IMR-90 (cell line): Measurements from ENCODE around the gene ZBTB45. TPM values are rescaled to one million over a fixed set of nuclear protein-coding genes. Genes with fewer than 3 reads are reported as not detected.

Experiments used
- ATAC-seq: fragments of 200-7000 bp; cut with Tn5 transposase; 2 replicates; pipeline ENCODE4 v1.9.1; 2020; ENCODE audit warnings: low read depth, mild to moderate bottlenecking, moderate library complexity
- BruUV-seq: library from RNA; stranded (reverse); fragments of 400-500 nt; replicated peaks from 2 replicates; lab custom pipeline; 2021; lab: Mats Ljungman, UMichigan
- CTCF ChIA-PET: fragments of 300-600 bp; formaldehyde crosslinking; extraction: SDS; loops from one replicate; lab custom pipeline; 2021; ENCODE audit warnings: antibody characterized with exemption; lab: Yijun Ruan, JAX
- POLR2A ChIA-PET: fragments of 300-600 bp; sonication (Branson Sonifier 250); formaldehyde crosslinking; loops from one replicate; lab custom pipeline; 2022; ENCODE audit warnings: antibody characterized with exemption; ENCODE audit not compliant: unreplicated experiment; lab: Charles Lee
- DNase-seq: peaks from one replicate; pipeline ENCODE4 v3.0.0; 2013
- H2AFZ ChIP-seq: replicated peaks from 2 replicates; pipeline ENCODE3; 2013; ENCODE audit warnings: low read length, mild to moderate bottlenecking; ENCODE audit not compliant: poor library complexity
- H2AK5ac ChIP-seq: 2 replicates; pipeline ENCODE4 v1.6.1; 2013; ENCODE audit warnings: low read depth, low read length, inconsistent platforms
- H2AK9ac ChIP-seq: replicated peaks from 2 replicates; pipeline ENCODE3; 2013; ENCODE audit warnings: mild to moderate bottlenecking, low read depth, low read length, moderate library complexity; ENCODE audit not compliant: poor library complexity
- H2BK120ac ChIP-seq: 2 replicates; pipeline ENCODE4 v1.6.1; 2013; ENCODE audit warnings: low read depth, low read length, inconsistent platforms
- H2BK15ac ChIP-seq: 3 replicates; pipeline ENCODE4 v1.6.1; 2013; ENCODE audit warnings: low read depth, low read length, inconsistent platforms
- H2BK20ac ChIP-seq: 2 replicates; pipeline ENCODE4 v1.6.1; 2013; ENCODE audit warnings: low read depth, mild to moderate bottlenecking, inconsistent platforms, low read length, moderate library complexity
- H2BK5ac ChIP-seq: 2 replicates; pipeline ENCODE4 v1.6.1; 2013; ENCODE audit warnings: mild to moderate bottlenecking, low read depth, low read length, inconsistent platforms; ENCODE audit not compliant: poor library complexity, severe bottlenecking
- H3K14ac ChIP-seq: replicated peaks from 2 replicates; pipeline ENCODE4 v1.6.1; 2013; ENCODE audit warnings: low read depth, low read length, inconsistent platforms
- H3K18ac ChIP-seq: 2 replicates; pipeline ENCODE4 v1.6.1; 2013; ENCODE audit warnings: low read depth, low read length, control low read depth
- H3K23ac ChIP-seq: 2 replicates; pipeline ENCODE4 v1.6.1; 2013; ENCODE audit warnings: low read depth, low read length, inconsistent platforms
- H3K27ac ChIP-seq: 2 replicates; pipeline ENCODE4 v1.5.1; 2013; ENCODE audit warnings: mild to moderate bottlenecking, control low read depth, low read length; ENCODE audit not compliant: insufficient read depth
- H3K27me3 ChIP-seq: 2 replicates; pipeline ENCODE4 v1.6.1; 2013; ENCODE audit warnings: low read length; ENCODE audit not compliant: control insufficient read depth, insufficient read depth
- H3K36me3 ChIP-seq: 2 replicates; pipeline ENCODE4 v1.6.1; 2013; ENCODE audit warnings: low read length, mixed read lengths; ENCODE audit not compliant: control insufficient read depth, insufficient read depth
- H3K4ac ChIP-seq: 2 replicates; pipeline ENCODE4 v1.6.1; 2013; ENCODE audit warnings: low read depth, low read length, inconsistent platforms
- H3K4me1 ChIP-seq: 2 replicates; pipeline ENCODE4 v1.6.1; 2013; ENCODE audit warnings: low read length, mixed read lengths; ENCODE audit not compliant: control insufficient read depth, insufficient read depth
- H3K4me2 ChIP-seq: 2 replicates; pipeline ENCODE4 v1.6.1; 2013; ENCODE audit warnings: low read depth, mild to moderate bottlenecking, control low read depth, low read length, moderate library complexity
- H3K4me3 ChIP-seq: 2 replicates; pipeline ENCODE4 v1.5.1; 2013; ENCODE audit warnings: low read depth, mild to moderate bottlenecking, control low read depth, low read length, moderate library complexity; ENCODE audit not compliant: insufficient read depth
- H3K56ac ChIP-seq: 2 replicates; pipeline ENCODE4 v1.6.1; 2013; ENCODE audit warnings: low read length, inconsistent platforms; ENCODE audit not compliant: insufficient read depth; ENCODE audit errors: extremely low read depth
- H3K79me1 ChIP-seq, 2 experiments: 2 replicates each; pipeline ENCODE4 v1.6.1; 2013; ENCODE audit warnings: low read length in 2 of 2, inconsistent platforms in 1 of 2, low read depth in 1 of 2
- H3K9ac ChIP-seq: 2 replicates; pipeline ENCODE4 v1.6.1; 2013; ENCODE audit warnings: low read depth, low read length, control low read depth
- H3K9me1 ChIP-seq: 2 replicates; pipeline ENCODE4 v1.6.1; 2013; ENCODE audit warnings: low read length, inconsistent platforms; ENCODE audit not compliant: insufficient read depth
- H3K9me3 ChIP-seq: 2 replicates; pipeline ENCODE4 v1.6.1; 2013; ENCODE audit warnings: low read length; ENCODE audit not compliant: control insufficient read depth, insufficient read depth
- H4K20me1 ChIP-seq: 2 replicates; pipeline ENCODE4 v1.6.1; 2013; ENCODE audit warnings: low read length, inconsistent platforms; ENCODE audit not compliant: insufficient read depth
- H4K5ac ChIP-seq: 2 replicates; pipeline ENCODE4 v1.6.1; 2013; ENCODE audit warnings: mild to moderate bottlenecking, low read depth, low read length, control low read depth
- H4K8ac ChIP-seq, 2 experiments: 2 replicates each; pipeline ENCODE4 v1.6.1; 2013; ENCODE audit warnings: low read depth in 2 of 2, low read length in 2 of 2, control low read depth in 1 of 2, inconsistent platforms in 1 of 2
- H4K91ac ChIP-seq: 2 replicates; pipeline ENCODE4 v1.6.1; 2013; ENCODE audit warnings: low read depth, low read length, inconsistent platforms; ENCODE audit not compliant: insufficient read depth
- BHLHE40 ChIP-seq: fragments of 150-350 bp; IDR thresholded peaks from 2 replicates; pipeline ENCODE4 v1.6.1; 2016; ENCODE audit warnings: mild to moderate bottlenecking, low read depth, low read length
- MAFK ChIP-seq: IDR thresholded peaks from 2 replicates; pipeline ENCODE4 v1.6.1; 2012; ENCODE audit warnings: low read depth, low read length, improper control_type of control experiment
- MXI1 ChIP-seq: IDR thresholded peaks from 2 replicates; pipeline ENCODE4 v1.6.1; 2012; ENCODE audit warnings: low read depth, mild to moderate bottlenecking, low read length, moderate library complexity, borderline replicate concordance
- NFE2L2 ChIP-seq: fragments of 150-350 bp; IDR thresholded peaks from 2 replicates; pipeline ENCODE4 v1.6.1; 2016; ENCODE audit warnings: low read depth, mild to moderate bottlenecking, low read length
- POLR2A ChIP-seq: IDR thresholded peaks from 2 replicates; pipeline ENCODE4 v1.6.1; 2012; ENCODE audit warnings: mild to moderate bottlenecking, low read depth, low read length
- RAD21 ChIP-seq: IDR thresholded peaks from 2 replicates; pipeline ENCODE4 v1.6.1; 2012; ENCODE audit warnings: low read length, improper control_type of control experiment
- RCOR1 ChIP-seq: IDR thresholded peaks from 2 replicates; pipeline ENCODE4 v1.6.1; 2012; ENCODE audit warnings: mild to moderate bottlenecking, low read length, improper control_type of control experiment; ENCODE audit not compliant: insufficient replicate concordance
- WGBS, 2 experiments: methylation state at CpG; one replicate each; pipeline versions ENCODE4 v1.1.5 to v1.1.7; 2013; ENCODE audit warnings: missing lambda C conversion rate in 2 of 2; ENCODE audit not compliant: insufficient read length in 1 of 2; ENCODE audit errors: extremely low coverage in 2 of 2; 5-methylcytosine and 5-hydroxymethylcytosine counted together
- dilution Hi-C: fragments of 300-500 bp; cut with HindIII; formaldehyde crosslinking; loops from one replicate; pipeline ENCODE4 v1.14.3; 2018; ENCODE audit warnings: low sequenced_read_pairs; ENCODE audit not compliant: unreplicated experiment
- in situ Hi-C: fragments of 300-500 bp; cut with MboI; formaldehyde crosslinking; loops from 3 replicates; pipeline ENCODE4 v1.14.3; 2019; ENCODE audit warnings: low sequenced_read_pairs, inconsistent platforms, mixed read lengths
- intact Hi-C: fragments of 100-400 bp; cut with micrococcal nuclease; formaldehyde crosslinking; loops from 2 replicates; pipeline ENCODE4 v1.10.0; 2022
- polyA plus RNA-seq, 3 experiments: library from polyadenylated mRNA; depleted of rRNA; stranded (reverse); fragments of >200 nt; gene quantifications; 2 replicates each; pipeline ENCODE4 v1.2.3, GENCODE V29; 2012; ENCODE audit warnings: low replicate concordance in 1 of 3
- total RNA-seq: library from RNA; depleted of rRNA; stranded (reverse); fragments of >200 nt; gene quantifications from 2 replicates; pipeline ENCODE4 v1.2.3, GENCODE V29; 2012
- TF ChIP-seq, protein P1 (sequence below): fragments of 150-350 bp; IDR thresholded peaks from 2 replicates; pipeline ENCODE4 v1.6.1; 2016; ENCODE audit warnings: low read depth, mild to moderate bottlenecking, low read length, moderate library complexity, borderline replicate concordance
- TF ChIP-seq, protein P2 (sequence below): fragments of 150-350 bp; IDR thresholded peaks from 2 replicates; pipeline ENCODE4 v1.6.1; 2017; ENCODE audit warnings: mild to moderate bottlenecking, antibody characterized with exemption, low read length, low read depth
- TF ChIP-seq, protein P3 (sequence below): conservative IDR thresholded peaks from 2 replicates; pipeline ENCODE4 v1.5.1; 2012; ENCODE audit warnings: mild to moderate bottlenecking, low read depth, low read length, improper control_type of control experiment

Gene ZBTB45
- total and polyA plus RNA-seq, 2 of the 4 experiments (the other 2 are of a cell fraction), result 1.4 to 9.7 TPM

DNA sequence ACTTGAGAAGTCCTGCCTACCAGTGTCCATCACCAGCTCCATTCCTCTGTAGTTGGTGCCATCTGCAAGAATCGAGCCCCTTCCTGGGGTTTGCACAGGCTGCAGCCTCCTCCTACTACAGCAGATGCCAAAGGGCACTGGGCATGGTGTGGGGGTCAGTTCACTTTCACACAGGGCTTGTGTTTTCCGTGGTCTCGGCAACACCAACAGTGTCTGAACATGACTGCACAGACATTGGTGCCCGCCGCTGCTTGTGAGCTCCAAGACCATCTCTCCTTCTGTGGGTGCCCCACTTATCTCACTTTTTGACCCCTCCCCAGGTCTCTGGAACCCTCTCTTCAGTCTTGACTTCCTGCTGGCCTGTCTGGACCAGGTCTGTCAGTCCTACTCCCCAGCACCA lies 28.2 kb downstream of the ZBTB45 start:
- Histone ChIP-seq H3K14ac (no peak overlapping the region), H3K9me3 (no peaks in the 10 kb centered on the region), H3K56ac (no peak overlapping the region), H3K9me1 (peaks cover 3% of the 10 kb centered on the region; the same call in 1 of the 2 replicates), H3K79me1 (no peaks in the 10 kb centered on the region), H3K4me1 (no peaks in the 10 kb centered on the region), H2BK5ac (no peak overlapping the region), H3K27ac (no peak overlapping the region), H2BK120ac (no peak overlapping the region), H2AFZ (no peak overlapping the region), H2BK20ac (no peak overlapping the region), H3K18ac (no peak overlapping the region), H3K23ac (no peak overlapping the region), H3K4me3 (no peak overlapping the region), H4K20me1 (no peaks in the 10 kb centered on the region), H4K5ac (no peak overlapping the region), H3K27me3 (no peaks in the 10 kb centered on the region), H2BK15ac (no peak overlapping the region), H3K36me3 (no peaks in the 10 kb centered on the region), H2AK9ac (no peak overlapping the region), H3K4me2 (no peak overlapping the region), H3K9ac (no peak overlapping the region), H2AK5ac (no peak overlapping the region), H4K8ac (no peak overlapping the region), H4K91ac (no peak overlapping the region), H3K4ac (no peak overlapping the region)
- ChIA-PET POLR2A (no interaction called here), CTCF (no interaction called here)
- in situ Hi-C loops, result no loop called here
- WGBS, 2 experiments, result no CpG with 5 or more reads among the region's 5 CpGs
- intact Hi-C loops, result no loop called here
- BruUV-seq, result no TSS peak
- dilution Hi-C loops, result no loop called here
- TF ChIP-seq RAD21 (no peak), POLR2A (no peak), MXI1 (no peak), NFE2L2 (no peak), BHLHE40 (no peak), RCOR1 (no peak), MAFK (no peak)
- TF ChIP-seq, protein P1, sequence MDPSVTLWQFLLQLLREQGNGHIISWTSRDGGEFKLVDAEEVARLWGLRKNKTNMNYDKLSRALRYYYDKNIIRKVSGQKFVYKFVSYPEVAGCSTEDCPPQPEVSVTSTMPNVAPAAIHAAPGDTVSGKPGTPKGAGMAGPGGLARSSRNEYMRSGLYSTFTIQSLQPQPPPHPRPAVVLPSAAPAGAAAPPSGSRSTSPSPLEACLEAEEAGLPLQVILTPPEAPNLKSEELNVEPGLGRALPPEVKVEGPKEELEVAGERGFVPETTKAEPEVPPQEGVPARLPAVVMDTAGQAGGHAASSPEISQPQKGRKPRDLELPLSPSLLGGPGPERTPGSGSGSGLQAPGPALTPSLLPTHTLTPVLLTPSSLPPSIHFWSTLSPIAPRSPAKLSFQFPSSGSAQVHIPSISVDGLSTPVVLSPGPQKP, result no peak
- TF ChIP-seq, protein P2, sequence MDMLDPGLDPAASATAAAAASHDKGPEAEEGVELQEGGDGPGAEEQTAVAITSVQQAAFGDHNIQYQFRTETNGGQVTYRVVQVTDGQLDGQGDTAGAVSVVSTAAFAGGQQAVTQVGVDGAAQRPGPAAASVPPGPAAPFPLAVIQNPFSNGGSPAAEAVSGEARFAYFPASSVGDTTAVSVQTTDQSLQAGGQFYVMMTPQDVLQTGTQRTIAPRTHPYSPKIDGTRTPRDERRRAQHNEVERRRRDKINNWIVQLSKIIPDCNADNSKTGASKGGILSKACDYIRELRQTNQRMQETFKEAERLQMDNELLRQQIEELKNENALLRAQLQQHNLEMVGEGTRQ, result no peak
- TF ChIP-seq, protein P3, sequence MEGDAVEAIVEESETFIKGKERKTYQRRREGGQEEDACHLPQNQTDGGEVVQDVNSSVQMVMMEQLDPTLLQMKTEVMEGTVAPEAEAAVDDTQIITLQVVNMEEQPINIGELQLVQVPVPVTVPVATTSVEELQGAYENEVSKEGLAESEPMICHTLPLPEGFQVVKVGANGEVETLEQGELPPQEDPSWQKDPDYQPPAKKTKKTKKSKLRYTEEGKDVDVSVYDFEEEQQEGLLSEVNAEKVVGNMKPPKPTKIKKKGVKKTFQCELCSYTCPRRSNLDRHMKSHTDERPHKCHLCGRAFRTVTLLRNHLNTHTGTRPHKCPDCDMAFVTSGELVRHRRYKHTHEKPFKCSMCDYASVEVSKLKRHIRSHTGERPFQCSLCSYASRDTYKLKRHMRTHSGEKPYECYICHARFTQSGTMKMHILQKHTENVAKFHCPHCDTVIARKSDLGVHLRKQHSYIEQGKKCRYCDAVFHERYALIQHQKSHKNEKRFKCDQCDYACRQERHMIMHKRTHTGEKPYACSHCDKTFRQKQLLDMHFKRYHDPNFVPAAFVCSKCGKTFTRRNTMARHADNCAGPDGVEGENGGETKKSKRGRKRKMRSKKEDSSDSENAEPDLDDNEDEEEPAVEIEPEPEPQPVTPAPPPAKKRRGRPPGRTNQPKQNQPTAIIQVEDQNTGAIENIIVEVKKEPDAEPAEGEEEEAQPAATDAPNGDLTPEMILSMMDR, result no peak
- no peak for DNase-seq
- no peak for ATAC-seq
